Esophagus muscularis mucosa (tissue), 4 donors: ENCODE measurements around the gene FAM222A. TPM values are rescaled to one million over a fixed set of nuclear protein-coding genes. Genes with fewer than 3 reads are reported as not detected.

Source experiments
- DNase-seq: peaks from one replicate; pipeline ENCODE4 v3.0.0-alpha.2; 2017; ENCODE audit errors: extremely low spot score
- H3K27ac ChIP-seq, 4 donors: fragments of 200-600 bp; sonication (generic); replicated peaks in 1 of 4; 1 replicate in 3 of 4; 2 replicates in 1 of 4; pipeline ENCODE4 v1.5.1; 2016 to 2019; ENCODE audit warnings: mild to moderate bottlenecking in 1 of 4
- H3K27me3 ChIP-seq, 4 donors: fragments of 200-600 bp; sonication (generic); one replicate each; pipeline versions ENCODE4 v1.5.1 to v1.6.0; 2016 to 2019
- H3K36me3 ChIP-seq, 4 donors: fragments of 200-600 bp; sonication (generic); one replicate each; pipeline ENCODE4 v1.5.1; 2016 to 2019
- H3K4me1 ChIP-seq, 4 donors: fragments of 200-600 bp; sonication (generic); one replicate each; pipeline ENCODE4 v1.5.1; 2016 to 2019
- H3K4me3 ChIP-seq, 4 donors: fragments of 200-600 bp; sonication (generic); 1 replicate in 2 of 4; 2 replicates in 2 of 4; pipeline ENCODE4 v1.5.1; 2016 to 2019; ENCODE audit warnings: mild to moderate bottlenecking in 4 of 4, moderate library complexity in 1 of 4
- H3K9me3 ChIP-seq, 4 donors: fragments of 200-600 bp; sonication (generic); 1 replicate in 3 of 4; 2 replicates in 1 of 4; pipeline ENCODE4 v1.5.1; 2016 to 2019
- EP300 ChIP-seq: sonication (generic); formaldehyde crosslinking; IDR thresholded peaks from one replicate; pipeline ENCODE4 v1.6.1; 2017; ENCODE audit warnings: antibody characterized with exemption
- POLR2A ChIP-seq: fragments of 450-650 bp; IDR thresholded peaks from one replicate; pipeline ENCODE4 v1.6.1; 2017; ENCODE audit warnings: antibody characterized with exemption, moderate library complexity, mild to moderate bottlenecking, low read depth
- POLR2AphosphoS5 ChIP-seq, 2 donors: sonication (generic); formaldehyde crosslinking; IDR thresholded peaks; one replicate each; pipeline ENCODE4 v1.6.1; 2017; ENCODE audit warnings: antibody characterized with exemption in 2 of 2
- WGBS: methylation state at CpG from one replicate; pipeline ENCODE4 v1.1.5; 2018; 5-methylcytosine and 5-hydroxymethylcytosine counted together
- intact Hi-C: fragments of 100-400 bp; cut with DNase I; formaldehyde crosslinking; loops from one replicate; pipeline ENCODE4 v1.15.1; 2023
- total RNA-seq, 4 donors: library from RNA; depleted of rRNA; stranded (reverse); fragments of >200 nt; gene quantifications; one replicate each; pipeline versions ENCODE4 v1.1.0 to v1.2.1, GENCODE V29; 2016
- TF ChIP-seq, protein P1 (sequence below), 3 experiments: fragments of 200-600 bp in 2 of 3; fragments of 450-650 bp in 1 of 3; sonication (generic) in 2 of 3; IDR thresholded peaks; one replicate each; pipeline ENCODE4 v1.5.1; 2017 to 2019; ENCODE audit warnings: antibody characterized with exemption in 3 of 3, mild to moderate bottlenecking in 2 of 3, moderate library complexity in 1 of 3

The FAM222A gene
- total RNA-seq, 4 donors from 2014 or later = 0.42 to 3.8 (median 3.2) TPM

DNA sequence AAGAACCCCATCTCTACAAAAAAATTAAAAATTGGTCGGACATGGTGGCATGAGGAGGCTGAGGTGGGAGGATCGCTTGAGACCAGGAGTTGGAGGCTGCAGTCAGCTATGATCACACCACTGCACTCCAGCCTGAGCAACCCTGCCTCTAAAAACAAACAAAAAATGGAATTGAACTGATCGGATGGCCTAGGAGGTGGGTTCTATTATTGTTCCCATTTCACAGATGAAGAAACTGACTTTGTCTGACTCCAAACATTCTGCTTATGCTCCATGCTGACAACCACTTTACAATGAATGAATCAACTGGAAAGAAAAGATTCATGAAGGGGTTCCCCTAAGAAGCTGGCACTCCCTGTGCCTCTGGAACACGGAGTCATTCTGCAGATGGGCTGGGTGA lies 72.2 kb downstream of the FAM222A start:
- 92% methylated on average over 4 of the region's 4 CpGs for WGBS
- Histone ChIP-seq H3K36me3 (no peaks in the 10 kb centered on the region), H3K27me3 (peaks cover 0 to 20% (median 0%) of the 10 kb centered on the region in 4 donors), H3K27ac (no peak overlapping the region), H3K4me3 (no peak overlapping the region), H3K4me1 (no peaks in the 10 kb centered on the region), H3K9me3 (no peaks in the 10 kb centered on the region)
- intact Hi-C loops = no loop called here
- no peak for TF ChIP-seq EP300
- no peak for DNase-seq

DNA sequence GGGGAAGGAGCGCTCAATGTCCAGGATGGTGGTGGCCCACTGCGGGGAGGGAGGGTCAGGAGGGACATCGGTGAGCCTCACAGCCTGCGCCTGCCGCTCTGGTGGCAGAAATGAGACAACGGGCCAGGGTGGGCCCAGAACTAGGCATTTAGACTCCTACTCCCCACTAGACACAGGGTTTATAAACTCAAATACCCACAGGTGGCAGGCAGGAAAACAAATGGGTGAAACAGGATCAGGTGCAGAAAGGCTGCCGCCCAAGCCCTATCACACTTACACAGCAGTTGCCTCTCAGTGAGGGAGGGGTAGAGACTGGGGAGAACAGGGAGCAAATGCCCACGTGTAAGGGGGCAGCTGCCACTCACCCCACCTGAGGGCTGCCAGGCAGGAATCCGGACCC lies 73.2 kb downstream of the FAM222A start:
- Histone ChIP-seq H3K9me3 (no peaks in the 10 kb centered on the region), H3K27me3 (peaks cover 0 to 29% (median 0%) of the 10 kb centered on the region in 4 donors), H3K27ac (no peak overlapping the region), H3K4me3 (no peak overlapping the region), H3K36me3 (no peaks in the 10 kb centered on the region), H3K4me1 (no peaks in the 10 kb centered on the region)
- DNase-seq = no peak
- WGBS = 95% methylated on average over 9 of the region's 9 CpGs
- TF ChIP-seq POLR2A = no peak
- intact Hi-C loops = no loop called here

DNA sequence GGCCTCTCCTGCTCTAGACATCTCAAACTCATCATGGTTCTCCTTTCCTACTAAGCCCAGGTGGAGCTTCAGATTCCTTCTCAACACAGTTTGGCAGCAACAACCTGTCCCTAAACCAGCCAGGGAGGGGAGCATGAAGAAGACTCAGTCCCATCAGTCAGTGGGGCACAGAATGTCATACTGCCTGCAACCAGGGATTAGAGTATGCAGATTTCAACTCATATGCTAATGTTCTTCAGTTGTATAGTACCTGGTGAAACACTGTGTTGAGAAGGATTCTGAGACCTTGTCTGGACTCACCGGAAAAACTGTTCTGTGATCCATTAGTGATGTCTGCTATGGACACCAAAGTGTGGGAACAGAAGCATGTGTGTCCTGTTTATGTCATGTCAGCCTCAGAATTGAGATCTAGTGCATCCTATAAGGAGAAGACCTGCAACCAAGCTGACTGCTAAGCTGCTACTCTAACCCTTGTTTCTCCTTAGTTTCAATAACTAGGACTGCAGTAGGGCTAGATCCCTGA lies 76.0 kb downstream of the FAM222A start:
- 82% methylated on average over 1 of the region's 1 CpG for WGBS
- Histone ChIP-seq H3K36me3 (no peaks in the 10 kb centered on the region), H3K4me3 (no peak overlapping the region), H3K4me1 (no peaks in the 10 kb centered on the region), H3K27me3 (peaks cover 0 to 34% (median 0%) of the 10 kb centered on the region in 4 donors), H3K9me3 (no peaks in the 10 kb centered on the region), H3K27ac (no peak overlapping the region)
- intact Hi-C loops = no loop called here
- no peak for DNase-seq
- TF ChIP-seq POLR2AphosphoS5 (IDR thresholded peaks at IDR 0.05) (no peak), EP300 (no peak), POLR2A (no peak)
- TF ChIP-seq, protein P1, sequence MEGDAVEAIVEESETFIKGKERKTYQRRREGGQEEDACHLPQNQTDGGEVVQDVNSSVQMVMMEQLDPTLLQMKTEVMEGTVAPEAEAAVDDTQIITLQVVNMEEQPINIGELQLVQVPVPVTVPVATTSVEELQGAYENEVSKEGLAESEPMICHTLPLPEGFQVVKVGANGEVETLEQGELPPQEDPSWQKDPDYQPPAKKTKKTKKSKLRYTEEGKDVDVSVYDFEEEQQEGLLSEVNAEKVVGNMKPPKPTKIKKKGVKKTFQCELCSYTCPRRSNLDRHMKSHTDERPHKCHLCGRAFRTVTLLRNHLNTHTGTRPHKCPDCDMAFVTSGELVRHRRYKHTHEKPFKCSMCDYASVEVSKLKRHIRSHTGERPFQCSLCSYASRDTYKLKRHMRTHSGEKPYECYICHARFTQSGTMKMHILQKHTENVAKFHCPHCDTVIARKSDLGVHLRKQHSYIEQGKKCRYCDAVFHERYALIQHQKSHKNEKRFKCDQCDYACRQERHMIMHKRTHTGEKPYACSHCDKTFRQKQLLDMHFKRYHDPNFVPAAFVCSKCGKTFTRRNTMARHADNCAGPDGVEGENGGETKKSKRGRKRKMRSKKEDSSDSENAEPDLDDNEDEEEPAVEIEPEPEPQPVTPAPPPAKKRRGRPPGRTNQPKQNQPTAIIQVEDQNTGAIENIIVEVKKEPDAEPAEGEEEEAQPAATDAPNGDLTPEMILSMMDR (IDR thresholded peaks at IDR 0.05) = no peak

DNA sequence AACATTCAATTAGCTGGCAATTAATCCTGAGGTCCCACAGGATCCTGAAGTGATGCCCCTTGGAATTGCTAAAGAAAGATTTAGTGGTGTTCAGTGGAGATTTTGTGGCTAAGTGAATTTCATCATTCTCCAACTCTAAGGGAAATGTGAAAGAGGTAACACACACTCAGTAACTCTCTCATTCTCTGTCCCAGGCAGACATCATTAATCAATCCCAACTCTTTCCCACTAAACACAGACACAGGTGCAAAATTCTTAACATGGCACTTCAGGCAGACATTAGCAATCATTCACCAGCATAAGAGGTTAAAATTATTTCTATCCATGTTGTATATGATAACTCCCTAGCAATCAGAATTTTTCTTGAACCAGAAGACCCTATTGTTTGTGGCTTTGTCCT lies 79.4 kb downstream of the FAM222A start:
- H3K9me3 ChIP-seq = no peaks in the 10 kb centered on the region
- TF ChIP-seq EP300 = no peak
- no peak for TF ChIP-seq POLR2A
- TF ChIP-seq POLR2AphosphoS5 (IDR thresholded peaks at IDR 0.05) = no peak
- TF ChIP-seq, protein P1 (IDR thresholded peaks at IDR 0.05) = no peak
- H3K27me3 ChIP-seq = peaks cover 0 to 34% (median 0%) of the 10 kb centered on the region in 4 donors
- H3K4me1 ChIP-seq = no peaks in the 10 kb centered on the region
- H3K4me3 ChIP-seq = no peak overlapping the region
- H3K27ac ChIP-seq = no peak overlapping the region
- intact Hi-C loops = no loop called here
- DNase-seq = no peak
- H3K36me3 ChIP-seq = no peaks in the 10 kb centered on the region

DNA sequence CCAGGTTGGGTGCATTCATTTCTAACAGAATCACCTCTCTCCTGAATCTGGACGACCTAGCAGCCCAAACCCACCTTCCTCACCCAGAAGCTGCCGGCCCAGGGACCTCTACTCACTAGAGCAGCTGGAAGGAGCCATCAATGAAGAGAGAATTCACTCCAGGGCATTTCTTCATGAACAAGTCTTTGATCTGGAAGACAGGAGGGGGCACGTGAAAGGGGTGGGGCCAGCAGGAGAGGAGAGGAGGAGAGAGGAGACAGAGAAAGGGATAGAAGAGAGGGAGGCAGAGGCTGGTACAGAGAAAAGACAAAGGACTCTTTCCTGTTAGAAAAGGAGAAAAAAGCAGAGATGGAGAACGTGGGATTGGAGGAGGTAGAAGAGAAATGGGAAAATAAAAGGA lies 79.8 kb downstream of the FAM222A start:
- WGBS = 52% methylated on average over 4 of the region's 4 CpGs
- intact Hi-C loops = no loop called here

More for the DNA sequence above, 79.8 kb downstream of the FAM222A start:
- Histone ChIP-seq H3K27me3 (peaks cover 0 to 34% (median 0%) of the 10 kb centered on the region in 4 donors), H3K4me3 (no peak overlapping the region), H3K9me3 (no peaks in the 10 kb centered on the region), H3K27ac (no peak overlapping the region), H3K36me3 (no peaks in the 10 kb centered on the region), H3K4me1 (no peaks in the 10 kb centered on the region)
- no peak for TF ChIP-seq POLR2AphosphoS5 (IDR thresholded peaks at IDR 0.05)
- no peak for TF ChIP-seq EP300
- no peak for TF ChIP-seq POLR2A
- TF ChIP-seq, protein P1 (IDR thresholded peaks at IDR 0.05) = no peak
- no peak for DNase-seq
